ENCODE results near the gene TLE1.

- TF ChIP-seq CTCF (IDR thresholded peaks at IDR 0.05; ENCODE audit: low read depth, low read length) (no peak), EZH2phosphoT487 (IDR thresholded peaks at IDR 0.05; ENCODE audit: low read depth) (no peak)
Measured at GRCh38 chr9:81585191-81585763, 104.1 kb downstream of the TLE1 start.
